PC-3 (cell line): ENCODE measurements around the gene PCDHA1. TPM values are rescaled to one million over a fixed set of nuclear protein-coding genes. Genes with fewer than 3 reads are reported as not detected.

Experiments used
- ATAC-seq: fragments of 200-7000 bp; cut with Tn5 transposase; 2 replicates; pipeline ENCODE4 v1.9.1; 2020; ENCODE audit warnings: mild to moderate bottlenecking, moderate library complexity
- BruUV-seq: library from RNA; stranded (reverse); fragments of 400-500 nt; replicated peaks from 2 replicates; lab custom pipeline; 2021; lab: Mats Ljungman, UMichigan
- CTCF ChIA-PET: fragments of 300-600 bp; sonication (Branson Sonifier 250); formaldehyde crosslinking; loops from one replicate; lab custom pipeline; 2022; ENCODE audit warnings: antibody characterized with exemption; lab: Charles Lee
- POLR2A ChIA-PET: fragments of 300-600 bp; sonication (Branson Sonifier 250); formaldehyde crosslinking; loops from one replicate; lab custom pipeline; 2022; ENCODE audit warnings: antibody characterized with exemption; ENCODE audit not compliant: unreplicated experiment; lab: Charles Lee
- DNase-seq: peaks from one replicate; pipeline ENCODE4 v3.0.0-alpha.2; 2015
- H2AFZ ChIP-seq: fragments of 300-600 bp; sonication (generic); 2 replicates; pipeline ENCODE4 v1.6.0; 2016; ENCODE audit warnings: antibody characterized with exemption, low read length
- H3F3A ChIP-seq: fragments of 300-600 bp; sonication (generic); one replicate; pipeline ENCODE4 v1.6.0; 2017; ENCODE audit warnings: antibody characterized with exemption, low read length, control low read depth, mild to moderate bottlenecking; ENCODE audit not compliant: unreplicated experiment
- H3K27ac ChIP-seq: fragments of 300-600 bp; sonication (generic); 2 replicates; pipeline ENCODE4 v1.5.1; 2016; ENCODE audit warnings: mild to moderate bottlenecking, low read length
- H3K27me3 ChIP-seq: fragments of 300-600 bp; sonication (generic); 2 replicates; pipeline ENCODE4 v1.6.1; 2016; ENCODE audit warnings: low read length, mixed read lengths
- H3K36me3 ChIP-seq: fragments of 300-600 bp; sonication (generic); 2 replicates; pipeline ENCODE4 v1.6.1; 2016; ENCODE audit warnings: low read depth, mixed run types, low read length, mixed read lengths
- H3K4me1 ChIP-seq: fragments of 300-600 bp; sonication (generic); 2 replicates; pipeline ENCODE4 v1.5.1; 2016; ENCODE audit warnings: low read length; ENCODE audit not compliant: insufficient read depth
- H3K4me2 ChIP-seq: fragments of 300-600 bp; sonication (generic); 2 replicates; pipeline ENCODE4 v1.6.0; 2016; ENCODE audit warnings: low read length
- H3K4me3 ChIP-seq: fragments of 300-600 bp; sonication (generic); 2 replicates; pipeline ENCODE4 v1.5.1; 2016; ENCODE audit warnings: mild to moderate bottlenecking, low read length, mixed read lengths
- H3K79me2 ChIP-seq: fragments of 300-600 bp; sonication (generic); 2 replicates; pipeline ENCODE4 v1.6.1; 2017; ENCODE audit warnings: low read length, mixed read lengths
- H3K9ac ChIP-seq: fragments of 300-600 bp; sonication (generic); 2 replicates; pipeline ENCODE4 v1.6.0; 2016; ENCODE audit warnings: mild to moderate bottlenecking, low read length
- H3K9me2 ChIP-seq: fragments of 300-600 bp; sonication (generic); replicated peaks from 2 replicates; pipeline ENCODE4 v1.6.1; 2016; ENCODE audit warnings: mixed run types, low read length, mixed read lengths
- H3K9me3 ChIP-seq: fragments of 300-600 bp; sonication (generic); 2 replicates; pipeline ENCODE4 v1.6.1; 2016; ENCODE audit warnings: low read length, mixed read lengths
- H4K20me1 ChIP-seq: fragments of 300-600 bp; sonication (generic); 2 replicates; pipeline ENCODE4 v1.6.1; 2016; ENCODE audit warnings: low read length, mixed read lengths
- CTCF ChIP-seq: fragments of 300-600 bp; sonication (generic); conservative IDR thresholded peaks from 2 replicates; pipeline ENCODE4 v1.5.1; 2017; ENCODE audit warnings: antibody characterized with exemption, low read depth, mild to moderate bottlenecking, low read length
- EZH2 ChIP-seq: fragments of 300-600 bp; sonication (generic); IDR thresholded peaks from one replicate; pipeline ENCODE4 v1.6.1; 2017; ENCODE audit warnings: antibody characterized with exemption, mild to moderate bottlenecking, low read length; ENCODE audit not compliant: unreplicated experiment
- EZH2phosphoT487 ChIP-seq: fragments of 300-600 bp; sonication (generic); IDR thresholded peaks from 2 replicates; pipeline ENCODE4 v1.6.1; 2018; ENCODE audit warnings: mild to moderate bottlenecking, antibody characterized with exemption, low read length, borderline replicate concordance
- intact Hi-C: fragments of 100-400 bp; cut with micrococcal nuclease; formaldehyde crosslinking; loops from 2 replicates; pipeline ENCODE4 v1.9.0; 2023
- total RNA-seq: library from RNA; depleted of rRNA; stranded (reverse); fragments of >200 nt; gene quantifications from 2 replicates; pipeline ENCODE4 v1.2.3, GENCODE V29; 2014

Gene PCDHA1
- total RNA-seq, 1 experiment from 2014 or later: not detected

- Histone ChIP-seq H3K27ac (no peak overlapping the region), H2AFZ (no peak overlapping the region), H3K4me3 (no peak overlapping the region), H3F3A (no peaks in the 10 kb centered on the region), H3K79me2 (0 out of 2 replicates have a peak, but pooled peaks cover 5% of the 10 kb centered on the region), H3K9me3 (no peaks in the 10 kb centered on the region), H3K27me3 (no peaks in the 10 kb centered on the region), H3K4me1 (peaks cover 10% of the 10 kb centered on the region; the same call in 1 of the 2 replicates), H4K20me1 (no peaks in the 10 kb centered on the region), H3K36me3 (no peaks in the 10 kb centered on the region; the same call in 1 of the 2 replicates), H3K9ac (no peak overlapping the region), H3K9me2 (no peaks in the 10 kb centered on the region), H3K4me2 (no peak overlapping the region)
- ChIA-PET POLR2A (no interaction called here), CTCF (no interaction called here)
- ATAC-seq: no peak
- no peak for DNase-seq
- intact Hi-C loops: no loop called here
- TF ChIP-seq EZH2: no peak
- no peak; the same call in 1 of the 2 replicates for TF ChIP-seq CTCF
- no peak for TF ChIP-seq EZH2phosphoT487
- BruUV-seq: no TSS peak
These were observed 83.6 kb downstream of the PCDHA1 start for GRCh38 chr5:140869555-140869886.

GRCh38 chr5:140870221-140871201 is 84.6 kb downstream of the PCDHA1 start:
- H3K4me2 ChIP-seq: no peak overlapping the region
- H3K27ac ChIP-seq: no peak overlapping the region
- H3K27me3 ChIP-seq: no peaks in the 10 kb centered on the region
- ATAC-seq (no peak), DNase-seq (no peak)
- intact Hi-C loops: no loop called here
- ChIA-PET POLR2A (no interaction called here), CTCF (no interaction called here)
- no peak overlapping the region for H3K4me3 ChIP-seq
- H3K9me3 ChIP-seq: no peaks in the 10 kb centered on the region
- H2AFZ ChIP-seq: no peak overlapping the region
- no TSS peak for BruUV-seq
- no peaks in the 10 kb centered on the region for H4K20me1 ChIP-seq
- 0 out of 2 replicates have a peak, but pooled peaks cover 9% of the 10 kb centered on the region for H3K79me2 ChIP-seq
- no peaks in the 10 kb centered on the region; the same call in 1 of the 2 replicates for H3K36me3 ChIP-seq
- H3K9me2 ChIP-seq: no peaks in the 10 kb centered on the region
- peaks cover 14% of the 10 kb centered on the region for H3K4me1 ChIP-seq
- H3F3A ChIP-seq: no peaks in the 10 kb centered on the region
- H3K9ac ChIP-seq: no peak overlapping the region
- TF ChIP-seq CTCF (no peak), EZH2 (no peak), EZH2phosphoT487 (no peak)
